ENCODE results near the gene SFI1.

Gene SFI1

GRCh38 chr22:31605851-31606585, 109.7 kb downstream of the SFI1 start:
- H3K4me3 ChIP-seq (ENCODE audit: low read depth, low read length) = no peak overlapping the region
- no peak for DNase-seq (ENCODE audit: low read depth)
- no peak for TF ChIP-seq CTCF (conservative IDR thresholded peaks at IDR 0.05; ENCODE audit: low read depth, low read length)

- DNase-seq (ENCODE audit: low read depth) = no peak
- TF ChIP-seq CTCF (conservative IDR thresholded peaks at IDR 0.05; ENCODE audit: low read depth, low read length) = no peak
- H3K4me3 ChIP-seq (ENCODE audit: low read depth, low read length) = no peak overlapping the region
Observed at GRCh38 chr22:31607696-31608095, 111.4 kb downstream of the SFI1 start.

GRCh38 chr22:31609716-31610115, 113.4 kb downstream of the SFI1 start:
- H3K4me3 ChIP-seq (ENCODE audit: low read depth, low read length) = no peak overlapping the region
- DNase-seq (ENCODE audit: low read depth) = no peak
- no peak for TF ChIP-seq CTCF (conservative IDR thresholded peaks at IDR 0.05; ENCODE audit: low read depth, low read length)

- H3K4me3 ChIP-seq (ENCODE audit: low read depth, low read length) = no peak overlapping the region
- no peak for DNase-seq (ENCODE audit: low read depth)
- TF ChIP-seq CTCF (conservative IDR thresholded peaks at IDR 0.05; ENCODE audit: low read depth, low read length) = no peak
Observed at GRCh38 chr22:31610611-31611010, 114.3 kb downstream of the SFI1 start.

- peak; percentile 45 for DNase-seq (ENCODE audit: low read depth)
- no peak overlapping the region for H3K4me3 ChIP-seq (ENCODE audit: low read depth, low read length)
- TF ChIP-seq CTCF (conservative IDR thresholded peaks at IDR 0.05; ENCODE audit: low read depth, low read length) = no peak
Observed at GRCh38 chr22:31611061-31611760, 114.9 kb downstream of the SFI1 start.

GRCh38 chr22:31612891-31613285, 116.6 kb downstream of the SFI1 start:
- no peak for TF ChIP-seq CTCF (conservative IDR thresholded peaks at IDR 0.05; ENCODE audit: low read depth, low read length)
- DNase-seq (ENCODE audit: low read depth) = no peak
- H3K4me3 ChIP-seq (ENCODE audit: low read depth, low read length) = no peak overlapping the region

Measured in choroid plexus epithelial cell (primary cell).